Measurements from ENCODE around the gene ATP13A2.

ATP13A2 gene

DNA sequence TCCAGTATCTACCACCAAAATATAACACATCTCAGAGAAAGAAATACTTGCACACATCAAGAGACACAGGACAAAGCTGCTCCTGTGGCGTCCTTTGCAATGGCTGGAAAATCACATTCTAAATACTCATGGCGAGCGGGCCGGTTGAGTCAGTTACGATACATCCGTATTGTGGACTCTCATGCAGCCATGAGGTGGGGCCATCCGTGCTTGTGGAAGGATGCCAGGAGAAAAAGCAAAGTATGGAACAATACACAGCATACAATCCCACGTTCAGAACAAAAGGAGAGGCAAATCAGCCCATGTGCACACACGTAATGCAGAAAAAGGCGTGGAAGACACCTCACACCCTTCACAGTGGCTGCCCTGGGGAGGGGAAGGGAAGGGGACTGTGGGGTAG, 13.1 kb downstream of the ATP13A2 start:
- DNase-seq, result no peak

- DNase-seq, result no peak
Measured at GRCh38 chr1:16996845-16997244, 14.9 kb downstream of the ATP13A2 start.

DNA sequence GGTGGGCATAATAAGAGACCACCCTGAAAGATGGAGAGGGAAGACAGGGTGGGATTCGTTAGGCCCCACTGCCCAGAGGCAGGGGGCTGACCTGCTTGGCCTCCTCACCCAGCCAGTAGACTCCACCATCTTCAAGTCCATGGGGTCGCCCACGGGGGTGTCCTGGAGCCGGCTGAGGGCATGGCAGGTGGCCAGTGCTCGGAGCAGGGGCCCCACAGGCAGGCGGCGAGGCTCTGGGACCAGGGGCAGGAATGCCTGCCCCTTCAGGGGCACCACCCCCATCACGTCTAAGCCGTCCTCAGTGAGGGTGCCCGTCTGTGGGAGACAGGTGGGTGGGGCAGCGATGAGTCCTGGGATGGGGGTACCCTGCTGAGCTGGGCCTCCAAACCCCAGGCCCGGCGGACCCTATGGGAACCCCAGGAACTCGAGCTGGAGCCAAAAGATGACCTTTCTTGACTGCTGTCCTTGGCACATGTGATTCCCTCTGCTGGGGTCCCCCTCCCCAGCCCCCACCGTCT, 18.1 kb downstream of the ATP13A2 start:
- DNase-seq, result no peak

DNA sequence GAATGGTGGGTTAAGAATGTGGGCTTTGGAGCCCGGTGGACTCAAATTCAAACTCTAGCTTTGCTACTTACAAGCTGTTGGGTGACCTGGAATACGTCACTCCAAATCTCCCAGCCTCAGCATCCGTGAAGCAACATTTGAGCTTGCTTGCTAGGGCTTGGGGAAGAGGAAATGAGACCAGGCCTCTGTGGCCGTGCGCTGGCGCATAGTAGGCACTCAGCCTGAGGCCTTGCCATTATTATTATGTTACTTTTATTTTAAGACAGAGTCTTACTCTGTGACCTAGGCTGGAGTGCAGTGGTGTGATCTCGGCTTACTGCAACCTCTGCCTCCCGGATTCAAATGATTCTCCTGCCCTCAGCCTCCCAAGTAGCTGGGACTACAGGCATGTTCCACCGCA, 19.1 kb downstream of the ATP13A2 start:
- no peak for DNase-seq

GRCh38 chr1:16992102-16992501, 19.6 kb downstream of the ATP13A2 start:
- no peak for DNase-seq

GRCh38 chr1:16991571-16991970, 20.2 kb downstream of the ATP13A2 start:
- no peak for DNase-seq

DNA sequence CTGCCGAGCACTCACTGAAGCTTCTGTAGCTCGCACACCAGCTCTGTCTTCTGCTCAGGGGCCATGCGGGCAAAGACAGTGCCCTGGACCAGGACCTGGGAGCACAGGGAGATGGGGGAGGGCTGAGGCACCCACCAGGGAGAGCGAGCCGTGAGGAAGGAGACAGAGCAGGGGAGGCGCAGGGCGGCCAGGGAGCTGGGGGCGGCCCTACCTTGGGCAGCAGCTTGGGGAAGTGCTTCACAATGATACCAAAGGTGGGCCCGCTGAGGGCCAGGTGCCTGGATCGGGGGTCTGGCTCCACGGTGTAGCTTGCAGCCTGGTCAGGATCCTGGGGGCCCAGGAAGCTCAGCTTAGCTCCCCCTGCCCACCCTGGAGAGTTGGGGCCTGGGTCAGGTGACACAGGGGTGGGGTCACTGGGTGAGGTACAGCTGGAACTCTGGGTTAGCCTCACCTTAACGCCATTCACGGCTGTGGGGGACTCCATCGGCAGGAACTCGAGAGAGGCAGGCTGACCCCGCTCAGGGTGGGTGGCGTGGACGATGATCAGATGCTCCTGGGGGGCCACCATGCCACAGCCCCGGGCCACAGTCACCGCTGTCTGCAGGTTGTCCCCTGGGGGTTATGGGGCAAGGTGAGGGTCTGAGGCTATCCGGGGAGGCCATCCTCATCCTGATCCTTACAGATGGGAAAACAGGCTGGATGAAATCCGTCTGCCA, 21.9 kb downstream of the ATP13A2 start:
- DNase-seq, result no peak

DNA sequence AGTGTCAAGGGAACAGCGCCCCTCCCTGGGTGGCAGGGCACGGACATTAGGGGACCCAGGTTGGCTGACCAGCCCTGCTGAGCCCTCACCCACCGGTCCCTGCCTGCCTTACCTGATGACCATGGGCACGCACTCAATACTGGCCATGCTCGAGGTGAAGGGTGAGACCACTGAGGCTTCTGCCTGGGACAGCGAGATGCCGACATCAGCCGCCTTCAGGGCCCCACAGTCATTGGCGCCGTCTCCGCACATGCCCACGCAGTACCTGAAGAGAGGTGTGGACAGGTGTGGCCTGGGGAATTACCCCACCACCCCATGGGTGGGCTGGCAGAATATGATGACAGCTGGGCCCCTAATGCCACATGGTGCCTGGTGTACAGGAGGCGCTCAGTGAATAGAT, 23.5 kb downstream of the ATP13A2 start:
- DNase-seq, result no peak

DNA sequence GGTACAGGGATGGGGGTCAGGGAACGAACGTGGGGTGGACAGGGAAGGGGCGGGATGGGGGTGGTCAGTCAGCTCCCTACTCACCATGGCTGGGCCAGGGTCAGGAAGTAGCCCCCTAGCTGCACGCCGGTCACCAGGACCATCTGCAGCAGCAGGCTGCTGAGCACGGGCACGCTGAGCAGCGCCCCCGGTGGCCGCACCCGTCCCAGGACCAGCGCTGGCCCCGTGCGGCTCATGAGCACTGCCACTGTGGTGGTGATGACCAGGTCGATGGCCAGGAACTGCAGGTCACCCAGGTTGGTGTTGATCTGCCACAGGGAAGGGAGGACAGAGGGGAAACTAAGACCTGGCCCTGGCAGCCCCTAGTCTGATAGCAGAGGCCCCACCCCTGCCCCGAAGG, 24.8 kb downstream of the ATP13A2 start:
- DNase-seq, result no peak

DNA sequence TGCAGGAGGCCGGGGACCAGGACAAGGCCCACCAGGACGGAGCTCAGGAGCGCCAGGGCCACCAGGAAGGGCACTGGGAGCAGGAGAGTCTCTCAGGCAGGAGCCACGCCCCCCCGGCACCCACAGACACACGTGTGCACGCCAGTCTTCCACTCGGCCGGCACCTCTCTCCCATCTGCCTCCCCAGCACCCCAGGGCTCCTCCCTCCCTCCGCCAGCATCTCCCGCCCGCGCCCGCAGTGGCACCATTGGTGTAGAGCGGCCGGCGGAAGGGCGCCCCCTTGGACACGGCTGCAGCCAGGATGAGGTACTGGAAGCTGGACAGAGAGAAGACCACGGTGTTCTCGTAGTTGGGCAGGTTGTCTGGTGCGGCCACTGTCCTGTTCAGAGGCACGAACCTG, 25.2 kb downstream of the ATP13A2 start:
- no peak for DNase-seq

GRCh38 chr1:16986113-16986512, 25.6 kb downstream of the ATP13A2 start:
- no peak for DNase-seq

- no peak for DNase-seq
Measured at GRCh38 chr1:16984717-16985116, 27.0 kb downstream of the ATP13A2 start.

GRCh38 chr1:16983649-16984048, 28.1 kb downstream of the ATP13A2 start:
- no peak for DNase-seq

DNA sequence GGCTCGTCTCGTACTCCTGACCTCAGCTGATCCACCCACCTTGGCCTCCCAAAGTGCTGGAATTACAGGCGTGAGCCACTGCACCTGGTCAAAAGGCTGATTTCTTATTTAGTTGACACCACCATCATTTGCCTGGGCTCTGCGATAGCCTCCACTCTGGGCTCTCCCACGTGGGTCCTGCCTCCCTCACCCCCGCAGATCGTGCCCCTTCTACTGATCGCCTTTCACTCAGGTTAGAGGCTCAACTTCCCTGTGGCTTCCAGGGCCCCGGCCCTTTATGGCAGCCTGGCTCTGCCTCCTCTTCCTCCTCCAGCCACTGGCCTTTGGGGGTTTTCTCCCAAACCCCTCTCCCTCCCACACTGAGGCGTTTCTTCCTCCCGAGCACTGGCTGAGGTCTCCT, 28.8 kb downstream of the ATP13A2 start:
- no peak for DNase-seq

- no peak for DNase-seq
Measured at GRCh38 chr1:16981269-16981849, 30.4 kb downstream of the ATP13A2 start.

GRCh38 chr1:16980473-16981268, 31.1 kb downstream of the ATP13A2 start, which contains the start of gene MFAP2:
MFAP2 (minus strand) TSS chr1:16980620; CDS start chr1:16978273, 2,347 bp downstream.
- DNase-seq, result no peak

GRCh38 chr1:16979475-16980327, 32.0 kb downstream of the ATP13A2 start:
- no peak for DNase-seq

GRCh38 chr1:16978567-16979474, 32.9 kb downstream of the ATP13A2 start:
- DNase-seq, result no peak

DNA sequence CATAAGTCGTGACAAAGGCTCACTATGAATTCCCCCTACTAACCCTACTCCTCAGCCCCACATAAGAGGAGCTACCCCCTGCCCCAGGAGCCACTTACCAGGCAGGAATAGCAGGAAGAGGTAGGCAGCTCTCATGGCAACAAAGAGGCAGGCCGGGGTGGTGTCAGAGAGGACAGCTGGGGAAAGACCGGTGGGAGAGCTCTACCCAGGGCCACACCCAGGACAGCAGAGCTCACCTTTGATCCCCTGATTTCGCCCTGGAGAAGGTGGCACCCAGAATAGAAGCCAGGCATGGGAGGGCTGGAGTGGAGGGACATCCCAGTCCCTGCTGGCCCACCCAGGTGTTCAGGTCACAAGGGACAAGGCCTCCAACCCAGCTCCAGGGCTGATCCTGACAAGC, 33.6 kb downstream of the ATP13A2 start:
- DNase-seq, result no peak

DNA sequence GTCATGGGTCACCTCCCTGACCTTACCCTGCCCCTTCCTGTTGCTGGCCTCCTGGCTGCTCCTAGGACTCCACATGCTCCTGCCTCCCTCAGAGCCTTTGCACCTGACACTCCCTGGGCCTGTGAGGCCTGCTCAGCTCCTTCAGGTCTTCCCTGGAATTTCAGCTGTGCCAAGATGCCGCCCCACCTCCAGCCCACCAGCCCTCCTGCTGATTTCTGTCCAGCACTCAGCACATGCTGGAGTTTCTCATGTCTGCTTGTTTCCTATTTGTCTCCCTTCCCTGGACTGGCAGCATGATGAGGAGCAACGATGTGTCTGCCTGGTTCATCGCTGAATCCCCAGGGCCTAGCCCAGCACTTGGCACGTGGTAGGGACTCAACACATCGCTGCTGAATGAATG, 34.4 kb downstream of the ATP13A2 start:
- no peak for DNase-seq

GRCh38 chr1:16976966-16977365, 34.8 kb downstream of the ATP13A2 start:
- no peak for DNase-seq

DNA sequence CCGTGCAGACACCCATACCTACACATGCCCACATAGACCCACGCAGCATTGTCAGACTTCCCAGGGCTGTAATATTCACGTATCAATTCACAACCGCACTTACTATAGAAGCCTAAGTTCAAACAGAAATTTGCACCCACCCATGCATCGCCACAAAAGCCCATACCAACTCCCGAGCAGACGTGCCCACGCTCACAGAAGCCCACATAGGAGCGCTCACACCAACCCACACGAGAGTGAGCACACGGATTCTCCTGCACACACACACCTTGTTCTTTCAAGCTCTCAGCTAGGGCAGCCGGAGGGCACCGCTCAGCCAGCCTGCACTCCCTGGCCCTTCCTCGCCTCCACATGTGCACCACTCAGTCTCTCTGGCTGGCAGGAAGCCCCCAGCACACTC, 35.9 kb downstream of the ATP13A2 start:
- no peak for DNase-seq
